IPS DF 19.7 (cell line): ENCODE data around the gene ATF6B.

Source experiments
- DNase-seq: peaks from one replicate; pipeline ENCODE4 v3.0.0-alpha.2; 2013; ENCODE audit warnings: low read depth, low spot score

ATF6B gene

GRCh38 chr6:32127717-32128592 is at the start of gene ATF6B:
ATF6B (minus strand) TSS chr6:32128246; CDS start chr6:32128207, 39 bp downstream.
- DNase-seq = peak; percentile 99

GRCh38 chr6:32177183-32177787 is 49.2 kb upstream of the ATF6B start:
- no peak for DNase-seq

GRCh38 chr6:32176476-32177182 is 48.6 kb upstream of the ATF6B start:
- no peak for DNase-seq

- DNase-seq = peak; percentile 95
These were observed 47.8 kb upstream of the ATF6B start, which contains the start of gene AGPAT1 for GRCh38 chr6:32175711-32176475. AGPAT1 (minus strand) TSS chr6:32176084; CDS start chr6:32171496, 4,588 bp downstream.

GRCh38 chr6:32175322-32175710 is 47.3 kb upstream of the ATF6B start:
- no peak for DNase-seq

- DNase-seq = no peak
These were observed 46.4 kb upstream of the ATF6B start for GRCh38 chr6:32174416-32174815.

- DNase-seq = no peak
These were observed 45.1 kb upstream of the ATF6B start for GRCh38 chr6:32173051-32173727.

GRCh38 chr6:32171234-32171633 is 43.2 kb upstream of the ATF6B start:
- no peak for DNase-seq

GRCh38 chr6:32170294-32170693 is 42.2 kb upstream of the ATF6B start:
- no peak for DNase-seq

GRCh38 chr6:32168807-32169591 is 41.0 kb upstream of the ATF6B start:
- no peak for DNase-seq

GRCh38 chr6:32168350-32168749 is 40.3 kb upstream of the ATF6B start:
- DNase-seq = no peak

GRCh38 chr6:32167761-32168262 is 39.8 kb upstream of the ATF6B start:
- no peak for DNase-seq

GRCh38 chr6:32167154-32167760 is 39.2 kb upstream of the ATF6B start:
- DNase-seq = no peak

- no peak for DNase-seq
These were observed 38.5 kb upstream of the ATF6B start for GRCh38 chr6:32166411-32167061.

GRCh38 chr6:32164295-32164694 is 36.2 kb upstream of the ATF6B start, which contains the start of gene EGFL8:
EGFL8 (plus strand) TSS chr6:32164595; CDS start chr6:32166166, 1,571 bp downstream.
- no peak for DNase-seq

- no peak for DNase-seq
These were observed 35.7 kb upstream of the ATF6B start for GRCh38 chr6:32163559-32164258.

GRCh38 chr6:32158052-32158451 is 30.0 kb upstream of the ATF6B start:
- DNase-seq = no peak

GRCh38 chr6:32156891-32157290 is 28.8 kb upstream of the ATF6B start:
- no peak for DNase-seq
